ENCODE measurements around the gene PRELID1. TPM values are rescaled to one million over a fixed set of nuclear protein-coding genes. Genes with fewer than 3 reads are reported as not detected.
A peak's percentile ranks its signal among the peaks of the same experiment; 100 is the strongest.

Gene PRELID1
- total and polyA plus RNA-seq, 4 donors: 43.3 to 236 (median 133) TPM

- TF ChIP-seq CTCF (IDR thresholded peaks at IDR 0.05; ENCODE audit: control extremely low read depth, extremely low read depth): no peak
- H3K4me1 ChIP-seq (ENCODE audit: control insufficient read depth in 5 of 5, insufficient read depth in 5 of 5, low read length in 5 of 5): peaks cover 4 to 18% (median 11%) of the 10 kb centered on the region in 5 donors
- H3K36me3 ChIP-seq (ENCODE audit: control insufficient read depth in 4 of 4, insufficient read depth in 4 of 4, low read length in 4 of 4): peaks cover 0 to 18% (median 4%) of the 10 kb centered on the region in 4 donors
- no peak for DNase-seq
- ATAC-seq (ENCODE audit: insufficient read depth, low FRiP score): no peak
- H3K27me3 ChIP-seq (ENCODE audit: control insufficient read depth in 3 of 3, insufficient read depth in 3 of 3, low read length in 2 of 3): no peaks in the 10 kb centered on the region
- 60 to 80% methylated on average over 3 of the region's 3 CpGs for WGBS, 2 donors
- no peak overlapping the region for H3K27ac ChIP-seq (ENCODE audit: low read depth in 1 of 2, low read length in 1 of 2)
- no peak overlapping the region for H3K4me3 ChIP-seq
- no peak overlapping the region for H3K9ac ChIP-seq (ENCODE audit: insufficient read depth in 1 of 2, low read length in 2 of 2)
- no peaks in the 10 kb centered on the region for H3K9me3 ChIP-seq (ENCODE audit: control insufficient read depth in 4 of 4, insufficient read depth in 3 of 4, low read length in 3 of 4)
Measured at GRCh38 chr5:177349362-177349647, 45.7 kb downstream of the PRELID1 start.

DNA sequence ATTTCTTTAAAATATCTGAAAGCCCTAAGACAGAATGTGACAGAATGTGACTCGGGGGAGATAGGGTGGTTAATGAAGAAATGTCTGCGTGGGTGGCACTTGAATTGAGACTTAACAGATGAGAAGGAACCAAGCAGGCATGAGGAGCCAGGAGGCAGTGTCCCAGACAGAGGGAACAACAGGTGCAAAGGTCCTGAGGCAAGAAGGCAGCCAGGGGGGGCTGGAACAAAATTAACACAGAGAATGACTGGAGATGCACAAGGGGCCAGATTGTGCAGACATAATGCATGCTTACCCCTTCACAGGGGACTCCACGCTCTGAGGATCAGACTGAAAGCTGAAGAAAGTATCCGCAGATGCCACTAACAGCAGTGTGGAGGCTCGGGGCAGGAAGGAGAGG lies 46.2 kb downstream of the PRELID1 start:
- 87 to 93% methylated on average over 5 of the region's 5 CpGs for WGBS, 2 donors
- ATAC-seq (ENCODE audit: insufficient read depth, low FRiP score): no peak
- TF ChIP-seq CTCF (IDR thresholded peaks at IDR 0.05; ENCODE audit: control extremely low read depth, extremely low read depth): no peak
- Histone ChIP-seq H3K36me3 (ENCODE audit: control insufficient read depth in 4 of 4, insufficient read depth in 4 of 4, low read length in 4 of 4) (peaks cover 0 to 18% (median 4%) of the 10 kb centered on the region in 4 donors), H3K27ac (ENCODE audit: low read depth in 1 of 2, low read length in 1 of 2) (no peak overlapping the region), H3K27me3 (ENCODE audit: control insufficient read depth in 3 of 3, insufficient read depth in 3 of 3, low read length in 2 of 3) (no peaks in the 10 kb centered on the region), H3K4me3 (no peak overlapping the region), H3K9me3 (ENCODE audit: control insufficient read depth in 4 of 4, insufficient read depth in 3 of 4, low read length in 3 of 4) (no peaks in the 10 kb centered on the region), H3K9ac (ENCODE audit: insufficient read depth in 1 of 2, low read length in 2 of 2) (no peak overlapping the region), H3K4me1 (ENCODE audit: control insufficient read depth in 5 of 5, insufficient read depth in 5 of 5, low read length in 5 of 5) (peaks cover 4 to 18% (median 11%) of the 10 kb centered on the region in 5 donors)
- no peak for DNase-seq

GRCh38 chr5:177350776-177351391 lies 47.3 kb downstream of the PRELID1 start:
- peaks cover 4 to 18% (median 11%) of the 10 kb centered on the region in 5 donors for H3K4me1 ChIP-seq (ENCODE audit: control insufficient read depth in 5 of 5, insufficient read depth in 5 of 5, low read length in 5 of 5)
- H3K36me3 ChIP-seq (ENCODE audit: control insufficient read depth in 4 of 4, insufficient read depth in 4 of 4, low read length in 4 of 4): peaks cover 0 to 18% (median 4%) of the 10 kb centered on the region in 4 donors
- H3K4me3 ChIP-seq: peak overlapping the region; percentile 99
- WGBS, 2 donors: 11 to 15% methylated on average over 19 of the region's 19 CpGs
- H3K9me3 ChIP-seq (ENCODE audit: control insufficient read depth in 4 of 4, insufficient read depth in 3 of 4, low read length in 3 of 4): no peaks in the 10 kb centered on the region
- H3K27ac ChIP-seq (ENCODE audit: low read depth in 1 of 2, low read length in 1 of 2): peak overlapping the region; percentile 88 to 99
- H3K9ac ChIP-seq (ENCODE audit: insufficient read depth in 1 of 2, low read length in 2 of 2): peak overlapping the region; percentile 50 to 59
- H3K27me3 ChIP-seq (ENCODE audit: control insufficient read depth in 3 of 3, insufficient read depth in 3 of 3, low read length in 2 of 3): peaks cover 0 to 2% (median 0%) of the 10 kb centered on the region in 3 donors
- no peak for DNase-seq
- no peak for ATAC-seq (ENCODE audit: insufficient read depth, low FRiP score)
- no peak for TF ChIP-seq CTCF (IDR thresholded peaks at IDR 0.05; ENCODE audit: control extremely low read depth, extremely low read depth)
